GM08714 (cell line): ENCODE results near the gene RFC2.
"Not testable (repeated sequence)": the region's sequence is repeated elsewhere in the genome, so short reads cannot be mapped to it uniquely, and the experiment has no call there.

Experiments used
- H3K4me3 ChIP-seq: fragments of 200-500 bp; sonication (Bioruptor generic); 2 replicates; pipeline ENCODE4 v1.5.1; 2014; ENCODE audit warnings: mild to moderate bottlenecking, low read length, inconsistent platforms
- ZNF274 ChIP-seq: IDR thresholded peaks from 2 replicates; pipeline ENCODE4 v1.6.1; 2012; ENCODE audit warnings: mild to moderate bottlenecking, low read depth, low read length

Gene RFC2

DNA sequence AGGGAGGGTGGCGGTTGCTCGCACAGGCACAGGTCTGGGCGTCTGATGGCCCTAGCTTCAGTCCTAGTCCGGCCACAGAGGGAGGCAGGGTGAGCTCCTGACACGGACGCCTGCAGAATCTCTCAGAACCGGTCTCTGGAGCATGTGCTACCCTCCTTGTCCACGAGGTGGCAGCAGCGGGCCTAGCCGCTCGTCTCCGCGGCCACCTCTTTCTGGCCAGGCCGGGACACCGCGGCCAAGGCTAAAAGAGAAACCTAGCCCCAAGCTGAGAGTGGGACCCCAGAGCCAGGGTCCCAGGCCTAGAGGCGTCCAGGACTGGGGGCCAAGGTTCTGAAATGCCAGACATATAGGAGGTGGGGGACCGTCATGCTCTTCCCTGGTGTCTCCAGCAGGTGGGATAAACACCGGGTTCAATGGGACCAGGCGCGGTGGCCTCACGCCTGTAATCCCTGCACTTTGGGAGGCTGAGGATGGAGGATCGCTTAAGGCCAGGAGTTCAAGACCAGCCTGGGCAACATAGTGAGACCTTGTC lies 47.5 kb downstream of the RFC2 start:
- TF ChIP-seq ZNF274, result no peak
- H3K4me3 ChIP-seq, result no peak overlapping the region

DNA sequence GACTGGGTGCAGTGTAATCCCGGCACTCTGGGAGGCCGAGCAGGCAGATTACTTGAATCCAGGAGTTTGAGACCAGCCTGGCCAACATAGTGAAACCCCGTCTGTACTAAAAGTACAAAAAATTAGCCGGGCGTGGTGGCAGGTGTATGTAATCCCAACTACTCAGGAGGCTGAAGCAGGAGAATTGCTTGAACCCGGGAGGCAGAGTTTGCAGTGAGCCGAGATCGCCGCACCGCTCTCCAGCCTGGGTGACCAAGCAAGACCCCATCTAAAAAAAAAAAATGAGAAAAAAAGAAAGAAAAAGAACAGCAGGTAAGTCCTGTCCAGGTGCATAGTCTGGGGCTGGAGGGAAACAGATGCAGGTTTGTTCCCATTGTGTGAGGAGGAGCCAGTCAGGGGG lies 48.1 kb downstream of the RFC2 start:
- not testable (repeated sequence) for H3K4me3 ChIP-seq

DNA sequence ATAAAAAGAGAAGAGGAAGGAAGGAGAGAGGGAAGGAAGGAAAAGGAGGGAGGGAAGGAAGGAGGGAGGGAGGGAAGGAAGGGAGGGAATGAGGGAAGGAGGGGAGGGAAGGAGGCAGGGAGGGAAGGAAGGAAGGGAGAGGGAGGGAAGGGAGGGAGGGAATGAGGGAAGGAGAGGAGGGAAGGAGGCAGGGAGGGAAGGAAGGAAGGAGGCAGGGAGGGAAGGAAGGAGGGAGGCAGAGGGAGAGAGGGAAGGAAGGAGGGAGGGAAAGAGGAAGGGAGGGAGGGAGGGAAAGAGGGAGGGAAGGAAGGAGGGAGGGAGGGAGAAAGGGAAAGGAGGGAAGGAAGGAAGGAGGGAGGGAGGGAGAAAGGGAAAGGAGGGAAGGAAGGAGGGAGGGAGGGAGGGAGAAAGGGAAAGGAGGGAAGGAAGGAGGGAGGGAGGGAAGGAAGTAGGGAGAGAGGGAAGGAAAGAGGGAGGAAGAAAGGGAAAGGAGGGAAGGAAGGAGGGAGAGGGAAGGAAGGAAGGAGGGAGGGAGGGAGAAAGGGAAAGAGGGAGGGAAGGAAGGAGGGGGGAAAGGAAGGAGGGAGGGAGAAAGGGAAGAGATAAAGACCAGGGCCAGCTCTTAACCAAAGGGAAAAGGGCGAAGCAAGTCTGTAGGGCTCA lies 50.1 kb downstream of the RFC2 start:
- TF ChIP-seq ZNF274, result no peak
- no peak overlapping the region for H3K4me3 ChIP-seq

DNA sequence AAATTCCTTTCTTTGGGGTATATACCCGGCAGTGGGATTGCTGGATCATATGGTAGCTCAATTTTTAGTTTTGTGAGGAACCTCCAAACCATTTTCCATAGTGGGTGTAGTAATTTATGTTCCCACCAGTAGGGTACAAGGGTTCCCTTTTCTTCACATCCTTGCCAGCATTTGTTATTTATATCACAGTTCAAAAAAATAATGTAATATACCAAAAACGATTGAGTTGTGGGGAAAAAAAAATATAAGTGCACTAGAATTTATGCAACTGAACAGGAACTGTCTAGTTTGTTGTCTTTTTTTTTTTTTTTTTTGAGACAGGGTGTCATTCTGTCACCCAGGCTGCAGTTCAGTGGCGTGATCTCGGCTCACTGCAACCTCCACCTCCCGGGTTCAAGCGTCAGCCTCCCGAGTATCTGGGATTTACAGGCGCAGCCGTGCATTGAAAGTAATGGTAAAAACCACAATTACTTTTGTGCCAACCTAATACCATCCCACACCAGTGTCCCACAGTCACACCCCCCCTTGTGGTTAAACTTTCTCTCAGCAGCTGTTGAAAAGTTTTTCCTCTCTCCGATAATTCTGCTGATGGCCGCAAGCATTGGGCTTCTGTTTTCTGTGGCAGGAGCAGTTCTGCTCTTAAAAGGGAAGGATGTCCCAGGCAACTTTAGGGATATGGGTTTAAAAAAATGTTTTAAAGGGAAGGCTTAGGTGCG lies 51.2 kb downstream of the RFC2 start:
- TF ChIP-seq ZNF274, result no peak
- no peak overlapping the region for H3K4me3 ChIP-seq

DNA sequence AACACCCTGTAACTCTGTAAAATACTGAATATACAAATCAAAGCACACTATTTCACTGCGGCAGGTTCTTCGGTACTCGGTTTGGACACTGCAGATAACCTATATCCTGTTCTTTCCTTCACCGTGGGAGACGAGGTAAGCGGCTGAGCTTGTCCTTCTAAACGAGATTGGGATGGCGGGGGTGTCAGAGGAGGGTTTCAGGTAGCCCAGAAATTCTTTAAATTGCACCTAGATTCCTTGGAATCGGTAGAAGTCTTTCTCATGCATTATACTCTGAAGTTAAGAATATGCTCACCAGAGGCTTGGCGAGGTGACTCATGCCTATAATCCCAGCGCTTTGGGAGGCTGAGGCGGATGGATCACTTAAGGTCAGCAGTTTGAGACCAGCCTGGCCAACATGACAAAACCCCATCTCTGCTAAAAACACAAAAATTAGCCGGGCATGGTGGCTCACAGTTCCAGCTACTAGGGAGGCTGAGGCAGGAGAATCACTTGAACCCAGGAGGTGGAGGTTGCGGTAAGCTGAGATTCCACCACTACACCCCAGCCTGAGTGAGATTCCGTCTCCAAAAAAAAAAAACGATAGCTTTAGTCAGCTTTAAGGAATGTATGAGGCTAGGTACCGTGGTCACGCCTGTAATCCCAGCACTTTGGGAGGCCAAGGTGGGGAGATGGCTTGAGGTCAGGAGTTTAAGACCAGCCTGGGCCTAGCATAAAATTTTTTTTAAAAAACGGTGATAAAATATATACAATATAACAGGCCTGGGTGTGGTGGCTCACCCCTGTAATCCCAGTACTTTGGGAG lies 54.4 kb downstream of the RFC2 start:
- no peak for TF ChIP-seq ZNF274
- no peak overlapping the region for H3K4me3 ChIP-seq

DNA sequence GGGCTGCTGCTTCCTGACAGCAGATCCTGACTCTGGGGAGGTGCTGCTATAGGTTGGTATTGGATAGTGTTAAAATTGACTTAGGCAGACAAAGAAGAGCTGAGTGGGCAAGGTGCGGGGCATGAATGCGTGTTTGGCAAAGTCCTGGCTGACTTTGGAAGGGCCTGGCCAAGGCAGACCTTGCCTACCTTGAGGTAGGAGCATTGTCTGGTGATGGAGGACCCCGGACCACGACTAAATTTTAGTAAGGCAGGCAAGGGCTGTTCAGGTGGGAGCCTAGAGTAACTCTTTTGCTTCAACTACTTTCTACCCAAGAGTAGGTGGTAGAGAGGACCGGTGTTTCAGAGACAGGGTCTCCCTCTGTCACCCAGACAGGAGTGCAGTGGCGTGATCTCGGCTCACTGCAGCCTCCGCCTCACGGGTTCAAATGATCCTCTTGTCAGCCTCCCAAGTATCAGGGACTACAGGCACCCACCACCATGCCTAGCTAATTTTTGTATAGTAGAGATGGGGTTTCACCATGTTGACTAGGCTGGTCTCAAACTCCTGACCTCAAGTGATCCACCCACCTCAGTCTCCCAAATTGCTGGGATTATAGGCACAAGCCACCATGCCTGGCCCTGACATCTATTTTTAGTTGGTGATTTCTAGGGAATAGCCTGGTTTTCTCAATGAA lies 56.6 kb downstream of the RFC2 start:
- TF ChIP-seq ZNF274, result no peak
- H3K4me3 ChIP-seq, result no peak overlapping the region

DNA sequence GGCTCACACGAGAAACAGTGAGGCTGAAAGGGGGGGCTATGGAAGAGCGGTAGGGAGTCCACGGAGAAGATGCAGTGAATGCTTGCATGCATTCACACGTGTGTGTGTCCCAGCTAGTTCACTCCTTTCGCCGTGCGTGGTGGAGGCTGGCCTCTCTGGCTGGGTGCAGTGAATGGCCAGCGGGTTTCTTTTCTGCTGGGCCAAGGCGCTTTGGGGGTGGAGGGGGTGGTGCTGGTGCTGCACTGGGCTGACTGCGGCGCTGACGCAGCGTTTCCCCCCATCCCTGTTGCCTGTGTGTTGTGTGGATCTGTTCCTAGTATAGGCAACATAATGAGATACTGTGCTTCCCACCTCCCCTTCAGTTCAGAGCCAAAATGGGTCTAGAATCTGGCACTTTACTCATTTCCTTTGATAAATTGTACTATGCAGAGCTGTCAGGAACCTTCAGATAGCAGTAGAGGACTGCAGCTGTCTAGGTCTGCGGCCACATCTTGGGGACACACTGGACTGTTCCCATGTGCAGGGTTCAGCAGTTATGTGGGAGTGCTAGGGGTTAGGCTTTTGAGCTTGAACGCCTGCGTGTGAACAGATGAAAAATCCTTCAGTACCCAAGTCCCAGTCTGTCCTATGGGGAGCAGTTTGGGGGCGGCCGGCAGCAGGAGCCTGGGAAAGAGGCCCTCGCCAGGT lies 58.1 kb downstream of the RFC2 start:
- not testable (repeated sequence) for H3K4me3 ChIP-seq

DNA sequence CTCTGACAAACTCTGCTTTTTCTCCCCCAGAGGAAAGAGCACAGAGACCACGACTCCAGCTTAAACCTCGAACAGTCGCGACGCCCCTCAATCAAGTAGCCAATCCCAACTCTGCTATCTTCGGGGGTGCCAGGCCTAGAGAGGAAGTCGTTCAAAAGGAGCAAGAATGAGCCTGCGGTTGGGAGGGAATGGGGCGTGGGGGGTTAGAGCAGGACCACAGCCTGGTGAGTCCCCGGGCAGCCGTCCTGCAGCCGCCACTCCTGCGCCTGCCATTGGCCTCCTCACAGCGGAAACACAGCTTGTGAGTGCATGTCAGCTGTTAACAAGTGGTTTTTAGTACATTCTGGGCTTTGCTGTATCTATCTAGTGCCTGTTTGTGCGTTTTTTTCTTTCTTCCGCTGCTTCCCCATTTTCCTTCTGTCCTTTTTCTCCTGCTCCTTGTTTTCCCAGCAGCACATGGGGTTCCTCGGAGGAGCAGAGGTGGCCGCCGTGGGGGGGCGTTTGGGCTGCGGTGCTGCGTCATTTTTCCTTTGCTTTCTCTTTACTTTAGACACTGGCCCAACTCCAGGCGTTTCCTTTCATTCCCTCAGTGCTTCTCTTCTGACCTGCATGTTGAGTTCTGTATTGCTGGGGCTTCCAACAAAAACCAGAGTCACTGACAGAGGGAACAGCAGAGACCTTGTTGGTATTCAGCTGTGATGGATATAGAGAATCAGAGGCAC lies 58.9 kb downstream of the RFC2 start:
- not testable (repeated sequence) for H3K4me3 ChIP-seq

DNA sequence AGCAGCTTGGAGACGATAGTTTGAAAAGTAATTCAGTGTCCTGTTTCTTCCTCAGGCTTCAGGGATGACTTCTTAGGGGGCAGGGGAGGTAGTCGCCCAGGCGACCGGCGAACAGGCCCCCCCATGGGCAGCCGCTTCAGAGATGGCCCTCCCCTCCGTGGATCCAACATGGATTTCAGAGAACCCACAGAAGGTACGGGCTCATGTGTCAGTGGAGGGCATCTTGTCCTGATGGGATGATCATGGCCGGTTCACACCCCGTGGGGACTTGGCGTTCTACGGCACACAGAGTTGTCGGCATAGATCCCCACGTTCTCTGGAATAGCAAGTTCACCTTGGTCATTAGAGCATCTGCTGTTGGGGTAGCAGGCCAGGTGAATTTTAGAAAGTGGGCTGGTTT lies 59.5 kb downstream of the RFC2 start:
- H3K4me3 ChIP-seq, result no peak overlapping the region
- no peak for TF ChIP-seq ZNF274

DNA sequence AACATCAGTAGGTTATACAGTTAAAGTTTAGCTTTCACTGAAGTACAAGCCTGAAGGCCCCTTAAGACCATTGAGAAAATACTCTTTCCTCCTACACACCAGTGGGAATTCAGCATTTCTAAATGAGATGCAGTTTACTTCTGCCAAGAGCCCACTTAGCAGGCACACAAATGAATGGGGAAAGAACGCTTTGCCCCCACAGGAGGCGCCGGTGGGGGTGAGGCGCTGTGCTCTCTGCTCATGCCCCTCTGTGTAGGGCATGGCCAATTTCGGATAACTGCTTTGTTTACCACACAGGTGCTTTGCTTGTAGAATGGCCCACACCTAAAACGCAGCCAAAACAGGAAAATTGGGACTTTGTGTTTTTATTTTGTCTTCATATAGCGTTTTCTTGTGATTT lies 60.3 kb downstream of the RFC2 start:
- no peak for TF ChIP-seq ZNF274

DNA sequence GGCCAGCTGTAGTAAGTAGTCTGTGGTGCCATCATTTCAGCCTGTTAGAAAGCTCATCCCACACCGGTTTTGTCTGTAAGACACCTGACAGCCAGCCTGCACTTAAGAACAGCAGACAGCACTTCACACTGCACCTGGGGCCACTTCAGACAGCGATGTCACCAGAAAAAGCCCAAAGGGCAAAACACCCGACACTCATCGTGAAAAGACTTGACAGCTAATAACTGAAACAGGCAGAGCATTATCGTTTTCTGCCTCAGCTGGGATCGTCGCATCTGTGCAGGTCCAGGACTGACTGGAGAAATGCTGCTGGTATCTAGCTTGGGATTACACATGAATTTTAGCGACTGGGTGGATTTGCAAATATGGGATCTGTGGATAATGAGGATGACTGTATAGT lies 61.1 kb downstream of the RFC2 start:
- no peak for TF ChIP-seq ZNF274
- H3K4me3 ChIP-seq, result no peak overlapping the region

More for the DNA sequence above, 60.3 kb downstream of the RFC2 start:
- H3K4me3 ChIP-seq, result no peak overlapping the region

DNA sequence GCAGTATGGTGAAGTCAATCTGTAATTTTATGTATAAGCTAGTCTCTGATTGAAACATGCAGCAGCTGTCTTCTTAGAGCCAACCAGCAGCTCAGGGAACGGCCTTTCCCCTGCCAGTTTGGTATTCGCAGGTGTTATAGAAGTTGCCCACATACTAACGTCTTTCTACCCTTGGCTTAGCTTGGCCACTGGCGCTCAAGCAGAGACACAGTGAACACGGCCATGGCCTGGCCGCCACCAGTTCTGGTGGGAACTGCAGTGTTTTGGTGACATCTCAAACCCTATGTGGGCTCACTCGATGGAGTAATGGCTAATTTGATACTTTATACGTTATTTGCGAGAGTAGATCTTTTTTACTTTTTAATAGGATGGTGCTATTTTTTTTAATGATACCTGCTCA lies 63.0 kb downstream of the RFC2 start:
- TF ChIP-seq ZNF274, result no peak
- no peak overlapping the region for H3K4me3 ChIP-seq

DNA sequence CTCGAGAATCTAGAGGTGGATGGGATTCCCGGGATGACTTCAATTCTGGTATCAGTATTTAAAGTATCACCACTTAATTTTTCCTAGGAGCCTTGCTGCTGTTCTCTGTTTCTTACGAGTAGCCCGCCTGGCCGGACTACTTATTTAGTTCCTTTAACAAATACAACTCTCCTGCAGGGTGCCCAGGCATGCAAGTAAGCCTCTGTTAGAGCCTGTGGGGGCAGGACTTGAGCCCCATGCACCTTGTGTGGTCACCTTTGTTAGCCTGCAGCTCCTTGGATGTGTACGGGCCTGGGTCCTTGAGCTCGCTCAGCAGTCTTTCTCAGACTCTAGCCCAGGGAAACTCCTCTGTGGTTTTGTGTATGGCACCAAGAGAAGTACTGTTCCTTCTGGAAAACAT lies 63.9 kb downstream of the RFC2 start:
- H3K4me3 ChIP-seq, result no peak overlapping the region
- TF ChIP-seq ZNF274, result no peak
